HEK293 (cell line): Measurements from ENCODE around the gene GRIK4.

ENCODE experiments used
- CTCF ChIA-PET: fragments of 350-600 bp; formaldehyde crosslinking; extraction: SDS; loops from one replicate; lab custom pipeline; 2021; ENCODE audit warnings: antibody characterized with exemption; lab: Yijun Ruan, JAX
- POLR2A ChIA-PET: fragments of 300-600 bp; formaldehyde crosslinking; extraction: SDS; loops from one replicate; lab custom pipeline; 2020; ENCODE audit warnings: antibody characterized with exemption, inconsistent platforms; lab: Yijun Ruan, JAX
- H3K27ac ChIP-seq: fragments of 200-500 bp; sonication (Bioruptor generic); 2 replicates; pipeline ENCODE4 v1.5.1; 2014; ENCODE audit warnings: low read depth, low read length, control low read depth, inconsistent platforms; ENCODE audit errors: extremely low read depth
- H3K36me3 ChIP-seq, 2 experiments: fragments of 200-500 bp in 1 of 2; sonication (Bioruptor generic) in 1 of 2; 1 replicate in 1 of 2; 2 replicates in 1 of 2; pipeline ENCODE4 v1.5.1; 2014 to 2017; ENCODE audit warnings: inconsistent platforms in 2 of 2, low read length in 2 of 2; ENCODE audit not compliant: control insufficient read depth in 2 of 2, insufficient read depth in 1 of 2
- H3K4me1 ChIP-seq: fragments of 200-500 bp; sonication (Bioruptor generic); 2 replicates; pipeline ENCODE4 v1.5.1; 2014; ENCODE audit warnings: mild to moderate bottlenecking, low read length, inconsistent platforms; ENCODE audit not compliant: control insufficient read depth, insufficient read depth
- H3K4me3 ChIP-seq: 2 replicates; pipeline ENCODE4 v1.5.1; 2011; ENCODE audit warnings: low read depth, mild to moderate bottlenecking, control low read depth, low read length, moderate library complexity
- H3K9me3 ChIP-seq: fragments of 200-500 bp; sonication (Bioruptor generic); 2 replicates; pipeline ENCODE4 v1.5.1; 2014; ENCODE audit warnings: low read depth, low read length, inconsistent platforms; ENCODE audit not compliant: control insufficient read depth, insufficient read depth
- CTCF ChIP-seq: fragments of 450-650 bp; formaldehyde crosslinking; IDR thresholded peaks from 2 replicates; pipeline ENCODE4 v1.5.1; 2016; ENCODE audit warnings: missing biosample characterization, missing genetic modification characterization
- FEZF1 ChIP-seq: fragments of 450-650 bp; formaldehyde crosslinking; IDR thresholded peaks from 2 replicates; pipeline ENCODE4 v1.5.1; 2016; ENCODE audit warnings: missing biosample characterization, missing genetic modification characterization
- HOXA7 ChIP-seq: sonication (generic); formaldehyde crosslinking; IDR thresholded peaks from 2 replicates; pipeline ENCODE4 v1.8.1; 2022; ENCODE audit warnings: missing genetic modification reagents, borderline replicate concordance
- KLF10 ChIP-seq: fragments of 450-650 bp; IDR thresholded peaks from 2 replicates; pipeline ENCODE4 v1.5.1; 2018; ENCODE audit warnings: missing biosample characterization, mild to moderate bottlenecking, missing genetic modification characterization
- KLF16 ChIP-seq: fragments of 450-650 bp; formaldehyde crosslinking; IDR thresholded peaks from 2 replicates; pipeline ENCODE4 v1.5.1; 2017; ENCODE audit warnings: missing biosample characterization, missing genetic modification characterization
- TSHZ1 ChIP-seq: fragments of 450-650 bp; formaldehyde crosslinking; IDR thresholded peaks from 2 replicates; pipeline ENCODE4 v1.5.1; 2016; ENCODE audit warnings: missing biosample characterization, missing genetic modification characterization, borderline replicate concordance
- WT1 ChIP-seq: fragments of 450-650 bp; formaldehyde crosslinking; IDR thresholded peaks from 2 replicates; pipeline ENCODE4 v1.5.1; 2016; ENCODE audit warnings: missing biosample characterization, missing genetic modification characterization
- YY1 ChIP-seq: fragments of 450-650 bp; formaldehyde crosslinking; IDR thresholded peaks from 2 replicates; pipeline ENCODE4 v1.5.1; 2018; ENCODE audit warnings: missing biosample characterization, missing genetic modification characterization
- ZBTB48 ChIP-seq: fragments of 450-650 bp; formaldehyde crosslinking; IDR thresholded peaks from 2 replicates; pipeline ENCODE4 v1.5.1; 2016; ENCODE audit warnings: missing biosample characterization, missing genetic modification characterization
- ZBTB8A ChIP-seq: fragments of 450-650 bp; formaldehyde crosslinking; IDR thresholded peaks from 2 replicates; pipeline ENCODE4 v1.5.1; 2016; ENCODE audit warnings: missing biosample characterization, missing genetic modification characterization
- ZFP3 ChIP-seq: fragments of 450-650 bp; formaldehyde crosslinking; IDR thresholded peaks from 2 replicates; pipeline ENCODE4 v1.5.1; 2016; ENCODE audit warnings: low read depth, missing biosample characterization, missing genetic modification characterization
- ZNF146 ChIP-seq: fragments of 450-650 bp; formaldehyde crosslinking; IDR thresholded peaks from 2 replicates; pipeline ENCODE4 v1.5.1; 2016; ENCODE audit warnings: missing biosample characterization, missing genetic modification characterization
- ZNF175 ChIP-seq: fragments of 450-650 bp; formaldehyde crosslinking; IDR thresholded peaks from 2 replicates; pipeline ENCODE4 v1.5.1; 2016; ENCODE audit warnings: missing biosample characterization, missing genetic modification characterization
- ZNF302 ChIP-seq: fragments of 450-650 bp; formaldehyde crosslinking; IDR thresholded peaks from 2 replicates; pipeline ENCODE4 v1.5.1; 2016; ENCODE audit warnings: missing biosample characterization, missing genetic modification characterization, low read depth
- ZNF324 ChIP-seq: fragments of 450-650 bp; formaldehyde crosslinking; IDR thresholded peaks from 2 replicates; pipeline ENCODE4 v1.5.1; 2016; ENCODE audit warnings: missing biosample characterization, missing genetic modification characterization
- ZNF335 ChIP-seq: fragments of 450-650 bp; formaldehyde crosslinking; conservative IDR thresholded peaks from 2 replicates; pipeline ENCODE4 v1.5.1; 2016; ENCODE audit warnings: missing biosample characterization, missing genetic modification characterization
- ZNF341 ChIP-seq: fragments of 450-650 bp; formaldehyde crosslinking; IDR thresholded peaks from 2 replicates; pipeline ENCODE4; 2016; ENCODE audit warnings: low read depth, missing biosample characterization, missing genetic modification characterization
- ZNF416 ChIP-seq: fragments of 450-650 bp; formaldehyde crosslinking; IDR thresholded peaks from 2 replicates; pipeline ENCODE4 v1.5.1; 2016; ENCODE audit warnings: missing biosample characterization, missing genetic modification characterization
- ZNF449 ChIP-seq: fragments of 450-650 bp; formaldehyde crosslinking; IDR thresholded peaks from 2 replicates; pipeline ENCODE4 v1.5.1; 2017; ENCODE audit warnings: missing biosample characterization, mild to moderate bottlenecking, missing genetic modification characterization, moderate library complexity
- ZNF48 ChIP-seq: fragments of 450-650 bp; formaldehyde crosslinking; IDR thresholded peaks from 2 replicates; pipeline ENCODE4 v1.5.1; 2016; ENCODE audit warnings: missing biosample characterization, missing genetic modification characterization
- ZNF488 ChIP-seq: fragments of 450-650 bp; formaldehyde crosslinking; IDR thresholded peaks from 2 replicates; pipeline ENCODE4 v1.5.1; 2016; ENCODE audit warnings: missing biosample characterization, missing genetic modification characterization
- ZNF558 ChIP-seq: fragments of 450-650 bp; formaldehyde crosslinking; IDR thresholded peaks from 2 replicates; pipeline ENCODE4 v1.5.1; 2016; ENCODE audit warnings: missing biosample characterization, missing genetic modification characterization
- ZNF621 ChIP-seq: fragments of 450-650 bp; formaldehyde crosslinking; IDR thresholded peaks from 2 replicates; pipeline ENCODE4 v1.5.1; 2017; ENCODE audit warnings: missing biosample characterization, missing genetic modification characterization
- ZNF664 ChIP-seq: fragments of 450-650 bp; formaldehyde crosslinking; IDR thresholded peaks from 2 replicates; pipeline ENCODE4 v1.5.1; 2016; ENCODE audit warnings: missing biosample characterization, missing genetic modification characterization
- ZNF76 ChIP-seq: fragments of 450-650 bp; formaldehyde crosslinking; IDR thresholded peaks from 2 replicates; pipeline ENCODE4; 2016; ENCODE audit warnings: low read depth, missing biosample characterization, missing genetic modification characterization, borderline replicate concordance
- ZNF785 ChIP-seq: fragments of 450-650 bp; formaldehyde crosslinking; IDR thresholded peaks from 2 replicates; pipeline ENCODE4 v1.5.1; 2016; ENCODE audit warnings: missing biosample characterization, missing genetic modification characterization
- ZXDB ChIP-seq: fragments of 450-650 bp; formaldehyde crosslinking; IDR thresholded peaks from 2 replicates; pipeline ENCODE4 v1.5.1; 2016; ENCODE audit warnings: missing biosample characterization, missing genetic modification characterization

The GRIK4 gene

GRCh38 chr11:120595557-120595956 lies 84.0 kb downstream of the GRIK4 start (continued):
- TF ChIP-seq ZNF488 (tag by site-specific recombination) = no peak
- no peak for TF ChIP-seq ZNF416 (tag by site-specific recombination)
- TF ChIP-seq CTCF = no peak
- no peak for TF ChIP-seq ZBTB48 (tag by site-specific recombination)
- TF ChIP-seq FEZF1 (tag by site-specific recombination) = no peak
- no peak for TF ChIP-seq ZNF785 (tag by site-specific recombination)
- no peak for TF ChIP-seq TSHZ1 (tag by site-specific recombination)
- no peak for TF ChIP-seq ZNF621 (tag by site-specific recombination)
- no peak for TF ChIP-seq ZNF302 (tag by site-specific recombination)
- no peak for TF ChIP-seq ZNF558 (tag by site-specific recombination)
- no peak for TF ChIP-seq KLF16 (tag by site-specific recombination)
- TF ChIP-seq ZNF449 (tag by site-specific recombination) = no peak
- TF ChIP-seq, all 188 proteins: peak for 0

- no peak overlapping the region for H3K4me3 ChIP-seq
- no peaks in the 10 kb centered on the region for H3K4me1 ChIP-seq
- POLR2A ChIA-PET = no interaction called here
- H3K27ac ChIP-seq = no peak overlapping the region
- no peaks in the 10 kb centered on the region for H3K9me3 ChIP-seq
- no peaks in the 10 kb centered on the region for H3K36me3 ChIP-seq
- CTCF ChIA-PET = no interaction called here
- TF ChIP-seq ZXDB (tag by site-specific recombination) = no peak
- TF ChIP-seq ZNF335 (tag by site-specific recombination) = no peak
- TF ChIP-seq YY1 = no peak
- TF ChIP-seq WT1 (tag by site-specific recombination) = no peak
- no peak for TF ChIP-seq HOXA7
- TF ChIP-seq ZNF341 (tag by site-specific recombination) = no peak
- TF ChIP-seq ZFP3 = no peak
- no peak for TF ChIP-seq ZBTB8A (tag by site-specific recombination)
- TF ChIP-seq ZNF76 (tag by site-specific recombination) = no peak
- TF ChIP-seq ZNF324 (tag by site-specific recombination) = no peak
- TF ChIP-seq ZNF146 (tag by site-specific recombination) = no peak
- TF ChIP-seq ZNF175 = no peak
- no peak for TF ChIP-seq CTCF
- no peak for TF ChIP-seq ZNF48
- no peak for TF ChIP-seq ZNF664
- no peak for TF ChIP-seq KLF10 (tag by site-specific recombination)
Measured at GRCh38 chr11:120597250-120598215, 86.0 kb downstream of the GRIK4 start.
